GM21619 (cell line): ENCODE measurements around the gene LRRC8B.
"Not testable (repeated sequence)": the region's sequence is repeated elsewhere in the genome, so short reads cannot be mapped to it uniquely, and the experiment has no call there.

ENCODE experiments used
- ATAC-seq: cut with Tn5 transposase; IDR thresholded peaks from one replicate; pipeline ENCODE4 v1.9.1; 2021; ENCODE audit not compliant: unreplicated experiment

LRRC8B gene

DNA sequence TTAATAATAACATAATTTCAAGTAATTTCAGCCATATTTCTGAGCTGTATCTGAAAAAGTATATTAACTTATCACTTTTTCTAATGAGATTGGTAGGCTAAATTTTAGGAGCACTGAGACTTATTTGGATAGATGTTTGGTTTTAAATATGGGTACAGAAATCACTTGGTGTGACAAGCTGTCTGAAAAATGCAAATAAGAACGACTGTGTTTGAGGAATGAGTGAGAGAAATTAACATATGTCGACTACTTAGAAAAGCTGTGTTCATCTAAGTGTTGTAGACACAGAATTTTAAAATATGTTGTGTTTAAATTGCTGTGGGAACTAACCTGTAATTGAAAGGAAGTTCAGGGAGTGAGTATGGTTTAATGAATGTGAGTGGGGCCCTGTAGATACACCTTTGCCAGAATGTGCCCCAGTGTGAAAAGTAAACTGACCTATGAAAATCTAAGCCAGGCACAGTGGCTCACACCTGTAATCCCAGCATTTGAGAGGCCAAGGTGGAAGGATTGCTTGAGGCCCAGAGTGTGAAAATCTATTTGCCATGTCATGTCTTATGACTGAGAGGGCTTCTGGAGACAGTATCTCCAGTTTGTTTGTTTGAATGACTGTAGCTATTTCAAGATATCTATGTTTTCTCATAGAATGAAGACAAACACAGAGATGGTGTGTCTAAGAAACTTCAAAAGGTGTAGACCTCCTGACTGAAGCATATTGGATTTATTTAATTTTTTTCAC, 54.5 kb downstream of the LRRC8B start:
- no peak for ATAC-seq

GRCh38 chr1:89580036-89580435, 55.4 kb downstream of the LRRC8B start:
- no peak for ATAC-seq

GRCh38 chr1:89581859-89582258, 57.2 kb downstream of the LRRC8B start:
- no peak for ATAC-seq

DNA sequence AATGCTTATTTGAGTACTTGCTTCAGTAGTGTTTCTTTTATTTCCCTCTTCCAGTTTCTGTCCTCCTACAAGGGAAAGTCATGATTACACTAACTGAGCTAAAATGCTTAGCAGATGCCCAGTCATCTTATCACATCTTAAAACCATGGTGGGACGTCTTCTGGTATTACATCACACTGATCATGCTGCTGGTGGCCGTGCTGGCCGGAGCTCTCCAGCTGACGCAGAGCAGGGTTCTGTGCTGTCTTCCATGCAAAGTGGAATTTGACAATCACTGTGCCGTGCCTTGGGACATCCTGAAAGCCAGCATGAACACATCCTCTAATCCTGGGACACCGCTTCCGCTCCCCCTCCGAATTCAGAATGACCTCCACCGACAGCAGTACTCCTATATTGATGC, 57.9 kb downstream of the LRRC8B start:
- no peak for ATAC-seq

DNA sequence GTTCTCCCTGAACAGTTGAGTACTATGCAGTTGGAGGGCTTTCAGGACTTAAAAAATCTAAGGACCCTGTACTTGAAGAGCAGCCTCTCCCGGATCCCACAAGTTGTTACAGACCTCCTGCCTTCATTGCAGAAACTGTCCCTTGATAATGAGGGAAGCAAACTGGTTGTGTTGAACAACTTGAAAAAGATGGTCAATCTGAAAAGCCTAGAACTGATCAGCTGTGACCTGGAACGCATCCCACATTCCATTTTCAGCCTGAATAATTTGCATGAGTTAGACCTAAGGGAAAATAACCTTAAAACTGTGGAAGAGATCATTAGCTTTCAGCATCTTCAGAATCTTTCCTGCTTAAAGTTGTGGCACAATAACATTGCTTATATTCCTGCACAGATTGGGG, 59.6 kb downstream of the LRRC8B start:
- ATAC-seq, result no peak

- ATAC-seq, result no peak
Measured at GRCh38 chr1:89584781-89585180, 60.2 kb downstream of the LRRC8B start.

DNA sequence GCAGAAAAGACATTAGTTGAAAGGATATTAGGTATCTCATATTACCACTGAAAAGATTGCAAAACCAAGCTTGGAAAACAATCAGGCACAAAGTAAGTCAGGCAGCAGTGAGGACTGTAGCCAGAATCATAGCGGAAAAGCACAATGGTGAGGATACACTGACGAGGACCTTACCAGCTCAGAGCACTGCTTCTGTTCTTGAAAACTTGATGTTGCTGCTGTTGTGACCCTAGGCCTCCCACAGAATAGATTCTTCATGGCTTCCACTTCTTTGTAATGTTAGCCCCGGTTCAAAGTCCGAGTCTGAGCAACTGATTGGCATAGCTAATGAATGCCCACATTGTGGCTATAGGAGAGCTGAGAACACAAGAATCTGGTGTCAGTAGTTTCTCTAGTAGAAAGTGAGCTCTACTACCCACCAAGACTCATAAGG, 63.1 kb downstream of the LRRC8B start:
- ATAC-seq, result no peak

GRCh38 chr1:89588480-89588879, 63.9 kb downstream of the LRRC8B start:
- ATAC-seq, result no peak

GRCh38 chr1:89589515-89589914, 64.9 kb downstream of the LRRC8B start:
- no peak for ATAC-seq

DNA sequence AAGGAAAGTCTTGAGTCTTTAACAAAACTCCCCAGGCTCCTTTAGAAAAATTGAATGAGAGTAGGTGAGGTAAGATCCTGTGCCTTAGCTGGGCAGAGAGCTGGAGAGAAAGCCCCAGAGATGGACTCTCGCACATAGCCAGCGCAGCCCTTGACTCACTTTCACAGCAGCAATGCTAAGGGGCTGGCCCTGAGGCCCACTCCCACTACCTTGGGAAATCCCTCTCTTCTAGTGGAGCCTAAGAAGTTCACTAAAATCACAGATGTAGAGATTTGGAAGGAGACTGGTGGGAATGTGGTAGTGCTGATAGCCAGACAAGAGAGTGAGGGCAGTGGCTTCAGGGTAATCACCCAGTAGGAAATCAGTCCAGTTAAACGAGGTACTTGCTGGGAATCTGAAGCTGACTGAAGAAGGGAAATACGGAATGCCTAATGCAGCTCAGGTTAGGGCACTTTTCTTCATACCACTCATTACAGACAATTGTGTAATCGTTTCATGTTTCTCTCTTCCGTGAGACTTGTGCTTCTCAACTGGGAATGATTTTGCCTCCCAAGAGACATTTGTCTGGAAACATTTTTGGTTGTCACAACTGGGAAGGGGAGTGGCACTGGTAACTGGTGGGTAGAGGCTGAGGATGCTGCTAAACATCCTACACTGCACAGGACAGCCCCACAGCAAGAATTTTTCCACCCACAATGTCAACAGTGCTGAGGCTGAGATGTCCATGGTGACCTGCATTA, 65.9 kb downstream of the LRRC8B start:
- ATAC-seq, result no peak

DNA sequence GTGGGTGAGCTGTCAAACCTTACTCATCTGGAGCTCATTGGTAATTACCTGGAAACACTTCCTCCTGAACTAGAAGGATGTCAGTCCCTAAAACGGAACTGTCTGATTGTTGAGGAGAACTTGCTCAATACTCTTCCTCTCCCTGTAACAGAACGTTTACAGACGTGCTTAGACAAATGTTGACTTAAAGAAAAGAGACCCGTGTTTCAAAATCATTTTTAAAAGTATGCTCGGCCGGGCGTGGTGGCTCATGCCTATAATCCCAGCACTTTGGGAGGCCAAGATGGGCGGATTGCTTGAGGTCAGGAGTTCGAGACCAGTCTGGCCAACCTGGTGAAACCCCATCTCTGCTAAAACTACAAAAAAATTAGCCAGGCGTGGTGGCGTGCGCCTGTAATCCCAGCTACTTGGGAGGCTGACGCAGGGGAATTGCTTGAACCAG, 68.3 kb downstream of the LRRC8B start:
- not testable (repeated sequence) for ATAC-seq

DNA sequence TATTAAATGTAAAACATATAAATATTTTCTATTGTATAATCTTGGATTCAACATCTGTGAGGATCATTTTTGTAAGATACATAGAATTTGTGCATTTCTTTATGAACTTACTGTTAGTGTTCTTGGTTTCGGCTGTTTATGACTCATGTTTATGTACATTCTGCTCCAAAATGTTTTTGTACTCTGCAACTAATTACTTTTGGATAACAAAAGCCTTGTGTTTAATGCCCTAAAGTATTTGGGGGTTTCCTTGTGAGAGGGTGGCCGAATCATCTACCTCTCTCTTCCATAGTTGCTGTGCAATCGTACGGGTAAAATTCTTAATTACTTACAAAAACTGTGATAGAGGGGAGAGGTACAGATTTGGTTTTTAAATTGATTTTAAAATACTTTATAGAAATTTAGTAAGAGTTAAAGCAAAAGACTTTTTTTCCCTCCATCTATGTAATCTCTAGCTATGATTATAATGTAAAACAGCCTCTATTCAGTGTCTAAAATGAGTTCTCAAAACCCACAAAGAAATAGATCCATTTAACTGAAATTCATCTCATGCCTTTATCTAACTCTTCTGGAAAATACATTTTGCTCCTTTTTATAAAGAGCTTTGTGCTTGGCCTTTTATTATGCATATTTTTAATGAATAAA, 69.6 kb downstream of the LRRC8B start:
- no peak for ATAC-seq

GRCh38 chr1:89596698-89597097, 72.1 kb downstream of the LRRC8B start:
- ATAC-seq, result no peak

DNA sequence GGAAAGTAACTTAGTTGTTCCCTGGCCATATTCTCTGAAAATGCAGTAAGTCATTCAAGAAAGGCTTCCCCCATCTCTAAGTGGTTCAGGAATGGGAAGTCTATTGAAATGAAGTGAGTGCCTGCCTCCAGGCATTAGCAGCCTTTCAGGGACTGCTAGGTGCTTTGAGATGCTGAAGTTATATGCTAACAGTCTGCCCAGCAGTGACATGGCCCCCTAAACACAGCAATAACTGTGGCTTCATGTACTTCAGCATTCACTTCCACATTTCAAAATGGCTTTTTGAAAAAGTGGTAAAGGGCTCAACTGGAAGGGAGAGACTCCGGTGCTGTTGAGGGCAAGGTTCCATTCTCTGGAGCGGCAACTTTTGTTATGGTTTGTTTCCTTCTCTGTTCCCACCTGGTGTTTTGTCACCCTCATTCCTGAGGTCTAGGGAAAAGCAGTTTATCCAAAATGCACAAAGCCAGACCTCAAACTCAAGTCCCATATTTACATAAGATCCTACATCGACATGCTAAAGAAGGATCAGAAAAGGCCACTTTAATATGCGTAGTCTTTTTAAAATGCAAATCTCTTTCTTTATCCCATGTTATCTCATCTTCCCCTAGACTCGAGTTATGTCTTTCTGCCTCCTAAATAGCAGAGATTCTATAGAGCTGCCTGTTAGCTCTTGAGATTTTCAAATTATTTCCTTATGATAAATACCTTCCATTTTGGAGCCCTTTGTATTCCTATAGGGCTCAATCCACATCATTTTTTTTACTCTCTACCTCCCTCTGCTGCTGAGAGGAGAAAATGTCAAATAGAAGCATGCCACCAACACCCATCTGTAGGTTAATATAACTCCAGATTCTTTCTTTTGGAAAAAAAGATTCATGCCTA, 74.1 kb downstream of the LRRC8B start:
- no peak for ATAC-seq

GRCh38 chr1:89599332-89599630, 74.7 kb downstream of the LRRC8B start:
- no peak for ATAC-seq

GRCh38 chr1:89600451-89601224, 76.0 kb downstream of the LRRC8B start:
- no peak for ATAC-seq

DNA sequence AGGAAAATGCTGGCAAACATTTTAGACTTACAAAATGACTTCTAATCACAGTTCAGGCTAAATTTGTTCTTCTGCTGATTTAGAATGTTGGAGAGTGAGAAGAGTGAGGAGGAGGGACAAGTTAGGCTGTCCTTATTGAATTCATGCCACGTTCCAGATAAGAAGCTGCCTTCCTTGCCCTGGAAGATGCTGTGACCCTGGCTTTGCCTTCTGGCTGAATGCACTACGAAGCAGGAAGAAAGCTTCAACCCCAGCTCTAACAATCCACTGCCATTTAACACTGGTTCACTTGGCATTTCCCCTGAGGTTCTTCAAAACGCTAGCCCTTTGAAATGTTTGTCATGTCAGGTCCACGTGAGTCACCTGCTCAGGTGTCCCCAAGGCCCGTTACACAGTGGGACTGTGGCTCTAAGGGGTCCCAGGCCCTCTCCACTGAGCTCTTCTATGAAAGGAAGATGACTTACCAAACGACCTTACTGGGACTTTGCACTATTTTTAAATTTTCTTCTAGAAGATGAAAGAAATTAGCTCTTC, 78.3 kb downstream of the LRRC8B start:
- no peak for ATAC-seq

GRCh38 chr1:89603651-89604413, 79.2 kb downstream of the LRRC8B start:
- no peak for ATAC-seq

- ATAC-seq, result no peak
Measured at GRCh38 chr1:89604414-89604735, 79.7 kb downstream of the LRRC8B start.

- no peak for ATAC-seq
Measured at GRCh38 chr1:89605692-89606091, 81.1 kb downstream of the LRRC8B start.
